ENCODE data around the gene MAEA.

The MAEA gene

GRCh38 chr4:1289207-1290164 lies at the start of gene MAEA:
Gene MAEA, plus strand, starts transcription at chr4:1289891. Its CDS starts 23 bp downstream, at chr4:1289914.
- peak; percentile 90 for FAIRE-seq

DNA sequence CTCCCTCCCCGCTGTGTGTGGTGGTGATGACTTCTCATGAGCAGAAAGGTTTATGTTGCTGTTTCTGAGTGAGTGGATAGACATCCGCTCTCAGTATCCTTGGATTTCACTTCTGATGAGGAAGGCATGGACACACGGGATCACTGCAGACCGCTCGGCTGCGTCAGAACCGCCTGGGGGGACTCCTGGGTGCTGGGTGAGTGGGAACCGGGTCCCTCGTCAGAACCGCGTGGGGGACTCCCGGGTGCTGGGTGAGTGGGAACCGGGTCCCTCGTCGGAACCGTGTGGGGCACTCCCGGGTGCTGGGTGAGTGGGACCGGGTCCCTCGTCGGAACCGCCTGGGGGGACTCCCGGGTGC lies 49.8 kb upstream of the MAEA start:
- FAIRE-seq, result no peak

- FAIRE-seq, result no peak
These were observed 48.8 kb upstream of the MAEA start for GRCh38 chr4:1240721-1241465.

GRCh38 chr4:1241466-1241935 lies 48.2 kb upstream of the MAEA start:
- no peak for FAIRE-seq

- no peak for FAIRE-seq
These were observed 47.7 kb upstream of the MAEA start for GRCh38 chr4:1241936-1242505.

DNA sequence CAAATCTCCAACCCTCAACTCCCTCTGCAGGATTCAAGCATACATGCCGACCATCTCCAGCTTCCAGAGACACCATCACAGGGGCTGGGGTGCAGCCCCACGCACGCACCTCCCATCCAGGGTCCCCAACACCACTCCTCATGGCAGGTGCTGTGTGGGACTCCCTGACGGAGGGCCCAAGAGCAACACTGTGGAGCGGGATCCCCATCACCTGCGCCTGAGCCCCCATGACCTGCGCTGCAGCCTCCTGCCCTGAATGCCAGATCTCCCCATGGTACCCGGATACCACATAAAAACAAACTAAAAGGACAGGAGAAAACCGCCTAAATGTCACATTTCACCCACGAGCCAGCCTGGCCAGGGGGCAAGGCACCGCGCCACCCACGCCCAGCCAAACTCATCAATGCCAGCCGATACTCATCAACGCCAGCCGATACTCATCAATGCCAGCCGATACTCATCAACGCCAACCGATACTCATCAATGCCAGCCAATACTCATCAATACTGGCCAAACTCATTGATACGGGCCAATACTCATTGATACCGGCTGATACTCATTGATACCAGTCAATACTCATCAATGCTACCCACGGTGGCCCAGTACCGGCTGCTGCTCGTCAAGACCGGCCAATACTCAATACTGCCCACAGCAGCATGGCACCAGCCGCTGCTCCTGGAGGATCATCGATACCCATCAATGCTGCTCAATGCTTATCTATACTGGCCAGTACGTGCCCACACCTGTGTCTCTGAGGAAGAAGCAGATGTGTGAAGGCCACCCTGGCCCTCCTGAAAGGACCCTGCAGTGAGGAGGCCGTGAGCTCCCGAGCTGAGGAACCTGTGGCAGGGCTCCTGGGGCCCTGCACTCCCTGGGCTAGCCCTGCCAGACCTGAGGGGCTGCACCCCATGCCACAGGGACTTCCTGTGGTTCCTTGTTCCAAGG lies 46.9 kb upstream of the MAEA start:
- FAIRE-seq, result no peak

DNA sequence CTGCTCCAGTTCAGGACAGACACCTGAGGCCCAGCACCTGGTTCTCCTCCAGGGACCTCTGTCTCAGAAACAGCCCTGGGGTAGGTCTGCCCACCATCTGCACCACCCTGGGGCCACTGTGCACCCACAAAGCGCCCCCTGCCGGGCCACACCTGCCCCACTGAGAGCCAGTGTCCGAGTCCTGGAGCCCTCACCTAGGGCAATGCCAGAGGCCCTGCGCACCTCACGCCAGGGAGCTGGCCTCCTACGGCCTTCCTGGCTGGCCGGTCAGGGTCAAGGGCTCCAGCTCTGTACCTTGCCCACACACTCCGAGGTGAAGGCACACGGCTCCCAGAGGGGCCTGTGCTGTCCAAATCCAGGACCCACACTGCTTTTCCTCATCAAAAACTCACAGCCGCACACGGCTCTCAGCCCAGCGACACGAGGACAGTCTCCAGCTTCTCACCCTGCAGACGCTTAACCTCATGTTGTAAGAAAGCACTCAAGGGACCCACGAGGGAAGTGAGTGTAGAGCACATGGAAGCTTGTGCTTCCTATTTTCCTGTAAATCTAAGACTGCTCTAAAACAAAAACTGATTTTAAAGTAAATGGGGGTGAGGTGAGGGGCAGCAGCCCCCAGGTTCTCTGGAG lies 46.1 kb upstream of the MAEA start:
- FAIRE-seq, result no peak

DNA sequence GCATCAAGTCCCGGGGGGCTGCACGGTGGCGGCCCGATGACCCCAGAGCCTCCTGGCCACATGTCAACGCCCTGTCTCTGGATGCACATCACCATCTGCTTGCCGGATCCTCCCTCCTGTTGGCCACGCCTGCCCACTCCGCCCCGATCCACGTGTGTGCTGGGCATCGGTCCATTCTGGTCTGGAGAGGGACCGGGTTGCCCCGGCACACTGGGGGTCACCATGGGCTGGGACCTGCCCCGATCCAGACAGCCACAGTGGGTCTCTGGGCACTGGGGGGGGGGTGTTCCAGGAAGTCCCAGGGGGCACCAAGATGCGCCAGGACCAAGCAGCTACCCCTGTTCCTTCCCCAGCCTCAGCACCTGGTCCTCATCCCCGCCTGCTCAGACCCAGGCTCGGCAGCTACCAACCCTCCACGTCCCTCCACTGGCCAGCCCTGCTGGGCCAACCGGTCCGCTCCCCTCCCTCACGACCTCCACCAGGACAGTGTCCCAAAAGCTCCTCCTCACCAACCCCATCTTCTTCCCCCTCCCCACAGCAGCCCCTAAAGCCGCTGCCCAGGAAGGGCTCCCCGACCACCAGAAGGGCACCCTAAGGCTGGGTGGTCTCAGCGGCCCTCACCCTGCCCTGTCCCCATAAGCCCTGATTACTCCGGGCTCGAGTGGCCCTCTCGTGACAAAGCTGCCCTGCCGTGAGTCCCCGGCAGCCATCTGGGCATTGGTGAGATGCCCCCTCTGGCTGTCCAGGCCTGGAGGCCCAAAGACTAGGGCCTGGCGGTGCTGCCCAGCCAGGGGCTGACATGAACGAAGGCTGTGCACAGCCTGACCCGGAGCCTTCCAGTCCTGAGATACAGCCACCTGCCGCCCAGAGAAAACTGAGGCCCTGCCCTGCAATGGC lies 45.4 kb upstream of the MAEA start:
- no peak for FAIRE-seq

- FAIRE-seq, result no peak
These were observed 44.7 kb upstream of the MAEA start for GRCh38 chr4:1244978-1245471.

GRCh38 chr4:1245481-1246051 lies 44.1 kb upstream of the MAEA start:
- FAIRE-seq, result no peak

DNA sequence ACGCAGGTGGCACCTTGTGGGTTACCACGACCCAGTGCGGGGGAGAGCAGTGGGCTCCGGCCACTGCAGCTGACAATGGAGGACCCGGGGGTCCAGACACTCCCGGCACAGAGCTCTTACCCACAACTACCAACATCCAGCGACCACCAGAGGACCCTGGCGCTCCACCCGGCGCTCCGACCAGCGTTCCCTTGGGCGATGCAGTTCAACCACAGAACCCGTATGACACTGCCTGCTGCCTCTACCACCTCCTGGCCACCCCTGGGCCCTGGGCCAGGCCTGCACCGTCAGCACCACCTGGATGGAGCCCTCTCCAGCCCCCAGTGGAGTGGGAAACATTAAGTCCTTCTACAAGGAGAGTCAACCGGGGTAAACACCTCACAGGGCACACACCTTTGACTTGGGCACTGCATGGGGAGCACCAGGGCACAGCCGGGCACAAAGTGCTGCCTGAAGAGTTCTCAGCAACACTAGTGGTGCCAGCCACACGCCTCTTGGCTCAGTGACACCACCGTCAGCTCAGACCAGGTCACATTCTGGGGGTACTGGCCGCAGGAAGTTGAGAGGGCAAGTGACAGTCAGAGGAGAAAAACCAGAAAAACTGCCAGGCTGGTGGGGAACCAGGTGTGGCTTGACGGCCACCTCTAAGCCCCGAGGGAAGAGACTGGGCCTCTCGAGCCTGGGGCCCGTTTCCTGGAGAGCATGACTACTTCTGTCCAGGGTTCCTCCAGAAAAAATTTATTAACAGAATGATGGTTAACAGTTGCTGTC lies 43.4 kb upstream of the MAEA start:
- FAIRE-seq, result no peak

DNA sequence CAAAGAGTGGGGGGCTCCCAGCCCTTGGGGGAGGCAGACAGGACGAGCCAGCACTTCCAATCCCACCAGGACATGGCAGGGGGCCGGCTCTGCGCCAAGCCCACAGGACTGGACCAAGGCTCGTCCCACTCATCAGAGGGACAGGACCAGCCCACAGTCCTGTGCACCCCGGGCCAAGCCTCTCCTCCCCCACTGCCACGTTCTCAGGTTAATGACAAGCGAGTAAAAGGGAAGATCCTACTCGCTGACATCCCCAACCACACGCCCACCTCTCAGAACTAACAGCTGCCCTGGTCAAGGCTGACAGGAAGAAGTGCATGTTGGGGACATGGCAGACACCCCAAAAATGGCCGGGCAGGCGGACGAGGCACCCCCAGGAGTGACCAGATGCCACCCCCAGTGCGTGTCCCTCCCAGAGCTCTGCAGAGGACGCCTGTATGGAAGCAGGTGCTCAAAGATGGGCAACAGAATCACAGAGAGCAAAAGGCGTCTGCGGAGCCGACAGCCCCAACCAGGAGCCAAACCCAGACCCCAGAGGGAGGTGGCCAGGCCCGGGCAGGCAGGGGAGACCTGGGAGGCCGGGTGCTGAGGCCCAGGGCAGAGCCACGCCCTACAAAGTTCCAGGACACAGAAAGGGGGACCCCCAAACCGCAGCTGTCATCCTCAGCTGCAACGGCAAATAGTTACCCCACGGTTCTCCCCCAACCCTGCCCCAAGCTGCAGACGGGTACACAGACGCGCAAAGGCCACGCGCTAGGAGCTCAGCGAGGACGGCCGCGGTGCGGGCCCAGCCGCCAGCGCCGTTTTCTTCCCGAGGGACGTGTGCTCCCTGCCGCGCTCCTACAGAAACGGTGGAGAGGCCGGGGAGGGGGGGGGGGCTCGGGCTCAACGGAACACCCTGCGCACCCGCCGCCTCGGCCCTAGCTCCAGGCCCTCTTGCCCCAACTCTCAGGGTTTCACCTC lies 42.5 kb upstream of the MAEA start:
- no peak for FAIRE-seq

DNA sequence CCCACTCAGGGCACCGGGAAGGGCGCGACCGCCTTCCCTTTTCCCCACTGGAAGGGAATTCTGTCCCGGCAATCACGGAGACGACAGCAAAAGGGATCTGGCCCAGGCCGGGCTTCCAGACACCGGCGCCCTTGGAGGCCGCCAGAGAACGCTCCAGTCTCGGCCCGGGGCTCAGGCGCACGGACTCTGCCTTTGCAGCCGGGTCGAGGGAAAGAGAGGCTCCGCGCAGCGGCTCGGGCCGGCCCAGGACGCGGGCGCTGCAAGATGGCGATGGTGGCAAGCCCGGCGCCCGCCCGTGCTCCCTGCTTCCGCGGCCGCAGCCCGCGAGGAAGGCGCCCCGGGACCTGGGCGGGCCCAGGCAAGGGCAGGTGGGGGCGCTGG lies 41.8 kb upstream of the MAEA start:
- FAIRE-seq, result no peak

DNA sequence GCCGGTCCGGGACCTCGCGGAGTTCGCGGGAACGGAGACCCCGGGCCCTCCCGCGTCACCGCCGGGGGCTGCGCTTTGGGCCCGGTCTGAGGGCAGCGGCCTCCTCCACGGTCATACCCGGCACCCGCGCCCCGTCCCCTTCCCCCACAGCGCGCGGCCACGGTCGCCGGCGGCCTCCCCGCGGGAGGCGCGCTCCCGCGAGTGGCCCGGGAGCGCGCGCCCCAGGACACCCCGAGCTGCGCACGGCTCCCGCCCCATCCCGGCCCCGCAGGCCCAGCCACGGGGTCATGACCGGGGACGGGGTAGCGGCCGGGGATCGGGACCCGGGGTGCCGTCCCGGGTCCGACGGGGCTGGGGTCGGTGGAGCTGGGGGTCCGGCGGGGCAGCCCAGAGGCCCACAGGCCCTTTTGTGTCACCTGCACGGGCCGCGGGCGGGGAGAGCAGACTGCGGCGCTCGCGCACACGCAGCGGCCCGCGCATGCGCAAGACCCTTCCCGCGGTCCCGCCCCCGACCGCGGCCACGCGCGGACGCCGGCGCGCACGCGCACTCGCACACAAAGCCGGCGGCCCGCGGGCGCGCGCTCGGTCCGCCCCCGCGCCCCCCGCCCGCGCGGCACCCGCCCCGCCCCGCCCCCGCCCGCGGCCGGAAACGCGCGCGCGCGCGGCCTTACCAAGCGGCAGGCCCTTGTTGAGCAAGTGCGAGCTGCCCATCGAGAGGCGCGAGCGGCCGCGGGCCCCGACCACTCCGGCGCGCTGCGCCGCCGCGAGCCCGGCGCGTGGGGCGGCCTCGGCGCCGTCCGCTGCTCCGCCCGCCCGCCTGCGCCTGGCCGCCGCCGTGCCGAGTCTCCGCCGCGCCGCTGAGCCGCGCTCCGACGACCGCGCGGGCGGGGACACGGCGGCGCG lies 41.2 kb upstream of the MAEA start, which contains the start of gene CTBP1:
CTBP1 (minus strand) TSS at position 886 of the 903 bp plus-strand sequence. CDS start 7,799 bp downstream, outside the sequence.
- FAIRE-seq, result no peak

- no peak for FAIRE-seq
These were observed 40.5 kb upstream of the MAEA start for GRCh38 chr4:1249148-1249730.

GRCh38 chr4:1249731-1250526 lies 39.8 kb upstream of the MAEA start:
- no peak for FAIRE-seq

Data from TTC549 (cell line).